Measurements from ENCODE around the gene GRIP1. TPM values are rescaled to one million over a fixed set of nuclear protein-coding genes. Genes with fewer than 3 reads are reported as not detected.
"Not testable (repeated sequence)": the region's sequence is repeated elsewhere in the genome, so short reads cannot be mapped to it uniquely, and the experiment has no call there.

GRIP1 gene
- total RNA-seq, 2 donors from 2014 or later = 5.2 to 19.5 TPM

DNA sequence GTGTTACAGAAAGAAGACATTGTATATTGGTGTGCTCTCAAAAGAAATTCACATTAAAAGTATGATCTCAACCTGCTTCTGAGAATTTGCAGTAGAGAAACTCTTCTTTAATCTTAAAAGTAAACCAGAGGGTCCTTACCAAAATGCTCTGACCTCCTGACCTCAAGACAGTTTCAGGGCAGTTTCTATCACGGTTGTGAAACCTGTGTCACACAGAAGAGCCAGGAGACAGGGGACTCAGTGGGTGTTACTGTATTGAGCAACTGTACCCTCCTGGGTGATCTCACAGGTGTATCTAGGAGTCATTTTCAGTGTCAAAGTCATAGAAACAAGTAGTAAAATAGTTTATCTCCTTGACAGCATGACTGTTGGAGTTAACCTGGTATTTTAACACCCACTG lies 178.0 kb downstream of the GRIP1 start:
- DNase-seq (ENCODE audit: low spot score) = no peak
- H3K36me3 ChIP-seq = no peaks in the 10 kb centered on the region
- H3K27me3 ChIP-seq (replicated peaks; ENCODE audit: insufficient read depth) = no peaks in the 10 kb centered on the region
- no peak overlapping the region for H3K27ac ChIP-seq
- H3K4me1 ChIP-seq (replicated peaks) = no peaks in the 10 kb centered on the region
- intact Hi-C loops (cut with DNase I) = no loop called here
- 79% methylated on average over 1 of the region's 1 CpG for WGBS
- H3K9me3 ChIP-seq = no peaks in the 10 kb centered on the region
- TF ChIP-seq, protein P1, sequence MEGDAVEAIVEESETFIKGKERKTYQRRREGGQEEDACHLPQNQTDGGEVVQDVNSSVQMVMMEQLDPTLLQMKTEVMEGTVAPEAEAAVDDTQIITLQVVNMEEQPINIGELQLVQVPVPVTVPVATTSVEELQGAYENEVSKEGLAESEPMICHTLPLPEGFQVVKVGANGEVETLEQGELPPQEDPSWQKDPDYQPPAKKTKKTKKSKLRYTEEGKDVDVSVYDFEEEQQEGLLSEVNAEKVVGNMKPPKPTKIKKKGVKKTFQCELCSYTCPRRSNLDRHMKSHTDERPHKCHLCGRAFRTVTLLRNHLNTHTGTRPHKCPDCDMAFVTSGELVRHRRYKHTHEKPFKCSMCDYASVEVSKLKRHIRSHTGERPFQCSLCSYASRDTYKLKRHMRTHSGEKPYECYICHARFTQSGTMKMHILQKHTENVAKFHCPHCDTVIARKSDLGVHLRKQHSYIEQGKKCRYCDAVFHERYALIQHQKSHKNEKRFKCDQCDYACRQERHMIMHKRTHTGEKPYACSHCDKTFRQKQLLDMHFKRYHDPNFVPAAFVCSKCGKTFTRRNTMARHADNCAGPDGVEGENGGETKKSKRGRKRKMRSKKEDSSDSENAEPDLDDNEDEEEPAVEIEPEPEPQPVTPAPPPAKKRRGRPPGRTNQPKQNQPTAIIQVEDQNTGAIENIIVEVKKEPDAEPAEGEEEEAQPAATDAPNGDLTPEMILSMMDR (IDR thresholded peaks at IDR 0.05) = no peak
- TF ChIP-seq POLR2A (IDR thresholded peaks at IDR 0.05) (no peak), POLR2AphosphoS5 (IDR thresholded peaks at IDR 0.05) (no peak)
- no peak overlapping the region for H3K4me3 ChIP-seq

DNA sequence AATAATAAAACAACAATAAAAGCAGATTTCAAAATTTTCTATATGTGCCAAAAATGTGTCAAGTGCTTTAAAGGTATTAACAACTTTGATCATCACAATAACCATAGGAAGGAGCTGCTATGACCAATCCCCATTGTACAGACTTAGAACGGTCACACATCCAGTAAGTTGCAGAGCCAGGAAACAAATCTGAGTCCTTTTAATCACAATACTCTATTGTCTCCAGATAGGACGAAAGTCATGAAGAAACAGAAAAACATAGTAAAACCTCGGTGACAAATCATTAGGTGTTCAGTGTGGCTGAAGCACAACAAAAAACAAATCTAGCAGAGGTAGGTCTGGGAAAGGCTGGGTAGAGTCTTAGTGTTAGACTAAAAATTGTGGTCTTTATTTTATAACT lies 178.8 kb downstream of the GRIP1 start:
- intact Hi-C loops (cut with DNase I) = no loop called here
- H3K27me3 ChIP-seq (replicated peaks; ENCODE audit: insufficient read depth) = no peaks in the 10 kb centered on the region
- WGBS = 57% methylated on average over 3 of the region's 3 CpGs

DNA sequence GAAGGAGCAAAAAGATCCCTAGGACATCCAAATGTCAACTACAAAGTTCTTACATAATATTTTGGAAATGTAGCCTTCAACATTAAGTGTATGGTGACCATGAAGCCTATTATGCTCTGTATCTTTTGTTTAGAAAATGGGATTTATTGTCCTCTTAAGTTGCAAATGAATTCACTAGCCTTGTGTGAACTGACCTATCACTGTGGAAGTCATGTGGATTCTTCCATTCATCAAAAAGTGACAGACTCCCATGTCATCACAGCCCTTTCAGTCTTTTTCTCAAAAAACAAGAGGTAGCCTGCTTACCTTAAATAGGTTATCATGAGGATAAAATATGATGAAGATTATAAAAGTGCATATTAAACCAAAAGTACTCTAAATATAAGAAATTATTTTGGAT lies 179.9 kb downstream of the GRIP1 start:
- Histone ChIP-seq H3K36me3 (no peaks in the 10 kb centered on the region), H3K27me3 (replicated peaks; ENCODE audit: insufficient read depth) (no peaks in the 10 kb centered on the region), H3K27ac (no peak overlapping the region), H3K4me1 (replicated peaks) (no peaks in the 10 kb centered on the region), H3K4me3 (no peak overlapping the region), H3K9me3 (no peaks in the 10 kb centered on the region)
- TF ChIP-seq POLR2A (IDR thresholded peaks at IDR 0.05) = no peak
- TF ChIP-seq, protein P1 (IDR thresholded peaks at IDR 0.05) = no peak
- TF ChIP-seq POLR2AphosphoS5 (IDR thresholded peaks at IDR 0.05) = no peak
- DNase-seq (ENCODE audit: low spot score) = no peak
- intact Hi-C loops (cut with DNase I) = no loop called here

More for the DNA sequence above, 178.8 kb downstream of the GRIP1 start:
- Histone ChIP-seq H3K27ac (no peak overlapping the region), H3K9me3 (no peaks in the 10 kb centered on the region), H3K4me1 (replicated peaks) (no peaks in the 10 kb centered on the region), H3K4me3 (no peak overlapping the region), H3K36me3 (no peaks in the 10 kb centered on the region)
- no peak for DNase-seq (ENCODE audit: low spot score)
- TF ChIP-seq POLR2AphosphoS5 (IDR thresholded peaks at IDR 0.05) = no peak
- no peak for TF ChIP-seq POLR2A (IDR thresholded peaks at IDR 0.05)
- TF ChIP-seq, protein P1 (IDR thresholded peaks at IDR 0.05) = no peak

DNA sequence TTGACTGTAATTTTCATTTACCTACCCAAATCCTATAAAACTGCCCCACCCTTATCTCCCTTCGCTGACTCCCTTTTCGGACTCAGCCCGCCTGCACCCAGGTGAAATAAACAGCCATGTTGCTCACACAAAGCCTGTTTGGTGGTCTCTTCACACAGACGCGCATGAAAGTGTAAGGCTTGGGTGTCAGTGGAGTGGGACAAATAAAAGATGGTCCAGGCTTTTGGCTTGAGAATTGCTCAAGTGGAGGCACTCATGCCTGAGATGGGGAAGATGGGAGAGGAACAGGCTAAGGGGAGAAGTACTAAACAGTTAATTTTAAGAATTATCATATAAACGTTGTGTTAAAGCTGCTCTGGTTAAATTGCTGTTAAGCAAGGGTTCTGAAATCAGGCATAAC lies 180.8 kb downstream of the GRIP1 start:
- H3K4me3 ChIP-seq; H3K4me1 ChIP-seq (replicated peaks); intact Hi-C loops (cut with DNase I); H3K36me3 ChIP-seq; H3K27me3 ChIP-seq (replicated peaks; ENCODE audit: insufficient read depth); H3K27ac ChIP-seq; DNase-seq (ENCODE audit: low spot score); H3K9me3 ChIP-seq: not testable (repeated sequence)
- 81% methylated on average over 6 of the region's 6 CpGs for WGBS

DNA sequence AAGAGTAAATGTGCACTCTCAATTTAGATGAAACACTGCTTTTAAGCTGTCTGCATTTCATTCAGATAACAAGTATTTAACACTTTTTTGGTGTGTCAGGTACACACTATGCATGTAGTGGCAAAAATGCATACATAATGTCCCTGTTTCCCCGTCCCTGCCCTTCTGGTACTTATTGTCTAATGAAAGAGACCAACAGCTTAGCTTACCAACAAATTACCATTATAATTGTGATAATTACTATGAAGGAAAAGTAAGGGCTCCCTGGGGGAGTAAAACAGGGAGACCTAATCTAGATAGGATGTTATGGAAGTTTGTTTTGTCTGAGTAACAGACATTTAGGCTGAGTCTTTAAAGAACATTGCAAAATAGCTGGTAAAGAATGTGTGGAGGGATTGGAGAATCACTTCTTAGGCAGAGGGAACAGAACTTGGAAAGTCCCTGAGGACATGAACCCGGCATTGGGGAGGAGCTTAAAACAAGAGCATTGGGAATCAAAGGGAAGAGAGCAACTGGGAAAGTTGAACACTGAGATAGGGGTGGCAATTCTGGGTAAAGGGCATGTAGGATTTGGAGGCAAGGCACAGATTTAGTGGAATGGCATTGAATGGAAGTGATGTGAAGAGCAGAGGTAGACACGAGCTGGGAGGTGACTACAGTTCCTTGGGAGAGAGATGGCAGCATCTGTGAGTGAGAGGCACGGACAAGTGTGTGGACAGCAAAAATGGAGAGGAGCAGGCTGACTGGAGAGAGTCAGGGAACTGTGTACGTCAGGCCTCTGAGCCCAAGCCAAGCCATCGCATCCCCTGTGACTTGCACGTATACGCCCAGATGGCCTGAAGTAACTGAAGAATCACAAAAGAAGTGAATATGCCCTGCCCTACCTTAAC lies 181.6 kb downstream of the GRIP1 start:
- intact Hi-C loops (cut with DNase I) = no loop called here
- no peaks in the 10 kb centered on the region for H3K27me3 ChIP-seq (replicated peaks; ENCODE audit: insufficient read depth)
- H3K4me1 ChIP-seq (replicated peaks) = no peaks in the 10 kb centered on the region
- H3K27ac ChIP-seq = no peak overlapping the region
- TF ChIP-seq POLR2A (IDR thresholded peaks at IDR 0.05) (no peak), POLR2AphosphoS5 (IDR thresholded peaks at IDR 0.05) (no peak)
- TF ChIP-seq, protein P1 (IDR thresholded peaks at IDR 0.05) = no peak
- H3K9me3 ChIP-seq = no peaks in the 10 kb centered on the region
- no peak for DNase-seq (ENCODE audit: low spot score)
- no peaks in the 10 kb centered on the region for H3K36me3 ChIP-seq
- WGBS = 90% methylated on average over 8 of the region's 8 CpGs
- H3K4me3 ChIP-seq = no peak overlapping the region

Data from prostate gland (tissue), 2 donors.